HEK293T (cell line): ENCODE data around the gene ZNF43.

Experiments used
- BHLHE40 ChIP-seq: fragments of 450-650 bp; IDR thresholded peaks from 2 replicates; pipeline ENCODE4 v1.6.1; 2016; ENCODE audit warnings: mild to moderate bottlenecking, moderate library complexity, borderline replicate concordance
- ELF4 ChIP-seq: fragments of 450-650 bp; IDR thresholded peaks from 2 replicates; pipeline ENCODE4 v1.6.1; 2017; ENCODE audit warnings: antibody characterized with exemption
- FOXK2 ChIP-seq: fragments of 450-650 bp; IDR thresholded peaks from 2 replicates; pipeline ENCODE4 v1.6.1; 2016; ENCODE audit warnings: mild to moderate bottlenecking

DNA sequence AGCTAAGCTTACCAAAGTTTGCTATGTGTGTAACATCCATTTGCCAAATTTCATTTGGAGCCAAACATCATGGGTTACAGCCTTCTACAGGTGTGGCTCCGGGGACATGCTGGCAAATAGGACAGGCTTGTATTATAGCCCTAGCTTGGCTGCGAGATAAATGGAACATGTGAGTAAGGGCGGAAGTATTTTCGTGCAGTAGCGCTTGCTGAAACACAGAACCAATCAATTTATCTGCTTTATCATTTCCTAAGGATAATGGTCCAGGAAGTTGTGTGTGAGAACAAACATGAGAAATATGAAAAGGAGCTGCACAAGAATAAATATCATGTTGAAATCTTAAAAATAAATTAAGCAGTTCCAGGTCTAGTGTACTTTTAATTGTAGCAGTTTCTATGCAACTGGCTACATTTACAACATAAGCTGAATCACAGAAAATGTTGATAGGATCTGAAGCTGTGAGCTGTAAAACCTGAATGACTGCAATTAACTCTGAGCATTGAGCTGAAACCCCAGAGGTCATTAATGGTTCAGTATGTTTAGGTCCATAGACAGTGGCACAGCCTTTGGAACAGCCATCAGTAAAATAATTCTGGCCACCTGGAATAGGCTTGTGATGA is 46.4 kb downstream of the ZNF43 start:
- TF ChIP-seq ELF4 (no peak), FOXK2 (no peak), BHLHE40 (no peak)
